Heart left ventricle (tissue), 13 donors: Measurements from ENCODE around the gene NOXA1.
A peak's percentile ranks its signal among the peaks of the same experiment; 100 is the strongest.

Experiments used
- POLR2A ChIP-seq, 2 donors: fragments of 450-650 bp; IDR thresholded peaks; one replicate each; pipeline ENCODE4 v1.6.1; 2017; ENCODE audit warnings: antibody characterized with exemption in 2 of 2, mild to moderate bottlenecking in 2 of 2, moderate library complexity in 2 of 2
- TF ChIP-seq, protein P1 (sequence below), 12 donors: fragments of 200-600 bp; sonication (generic) in 4 of 12; IDR thresholded peaks; one replicate each; pipeline versions ENCODE4 v1.5.0 to v1.8.0; 2018 to 2022; ENCODE audit warnings: antibody characterized with exemption in 12 of 12, mild to moderate bottlenecking in 5 of 12
- donor health status: ischemic (EF 13 %, LVEDD 7.1; RV severe dilation, severe dysfunction).
- donor health status: DM: no; HTN: yes; CAD: no.
- donor health status: DM: no; HTN: no; CAD: no.
- donor health status: ischemic (EF 25% LVEDD 6.9; RV normal size, moderate dysfunction).
- donor health status: ischemic (EF 25% LVEDD 5.7; RV mildly dilated, moderate dysfunction).
- donor health status: ischemic (EF 35%, LVEDD 5.7; RV mildly dilated, moderate dysfunction).
- donor health status: nonischemic (EF 11% LVEDD 7.7; RV severe dilation, severe dysfunction).
- donor health status: DM: yes; HTN: yes; CAD: no.
- donor health status: PGD.
- donor health status: ischemic (EF 29% LVEDD 5.4; RV normal size, mild dysfunction).
- donor health status: nonischemic (EF 23%, LVEDD 6.1; RV moderate dilation, normal function).

DNA sequence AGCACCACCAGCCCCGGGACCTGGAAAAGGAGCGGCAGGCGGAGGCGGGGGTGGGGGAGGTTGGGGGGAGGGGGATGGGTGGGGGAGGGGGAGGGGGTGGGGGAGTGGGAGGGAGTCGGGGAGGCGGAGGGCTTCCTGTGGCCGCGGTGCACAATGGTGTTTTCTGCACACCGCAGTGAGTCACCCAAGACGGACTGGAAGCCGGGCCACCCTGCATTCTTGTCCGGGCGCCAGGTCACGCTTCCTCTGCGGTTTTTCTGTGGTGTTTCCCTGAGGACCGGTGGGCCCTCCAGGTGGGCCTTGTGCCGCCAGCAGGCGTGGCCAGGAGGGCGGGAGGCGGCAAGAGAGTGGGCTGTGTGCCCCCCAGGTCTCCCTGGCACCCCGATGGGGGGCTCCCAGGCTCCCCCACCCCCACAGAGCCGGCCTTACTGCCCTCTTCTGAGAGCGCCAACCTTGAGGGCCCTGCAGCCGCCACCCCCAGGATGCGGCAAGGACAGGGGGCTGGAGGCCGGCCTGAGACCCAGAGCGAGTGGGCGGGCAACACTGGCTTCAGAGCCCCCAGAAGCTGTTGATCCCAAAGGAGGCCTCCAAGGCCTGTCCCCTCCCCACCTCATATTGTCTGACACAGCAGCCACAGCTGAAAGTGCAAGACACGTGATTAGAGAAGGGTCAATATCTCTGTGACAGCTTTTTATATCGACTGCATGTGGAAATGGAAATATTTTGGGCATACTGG, 11.4 kb upstream of the NOXA1 start:
- TF ChIP-seq, protein P1, sequence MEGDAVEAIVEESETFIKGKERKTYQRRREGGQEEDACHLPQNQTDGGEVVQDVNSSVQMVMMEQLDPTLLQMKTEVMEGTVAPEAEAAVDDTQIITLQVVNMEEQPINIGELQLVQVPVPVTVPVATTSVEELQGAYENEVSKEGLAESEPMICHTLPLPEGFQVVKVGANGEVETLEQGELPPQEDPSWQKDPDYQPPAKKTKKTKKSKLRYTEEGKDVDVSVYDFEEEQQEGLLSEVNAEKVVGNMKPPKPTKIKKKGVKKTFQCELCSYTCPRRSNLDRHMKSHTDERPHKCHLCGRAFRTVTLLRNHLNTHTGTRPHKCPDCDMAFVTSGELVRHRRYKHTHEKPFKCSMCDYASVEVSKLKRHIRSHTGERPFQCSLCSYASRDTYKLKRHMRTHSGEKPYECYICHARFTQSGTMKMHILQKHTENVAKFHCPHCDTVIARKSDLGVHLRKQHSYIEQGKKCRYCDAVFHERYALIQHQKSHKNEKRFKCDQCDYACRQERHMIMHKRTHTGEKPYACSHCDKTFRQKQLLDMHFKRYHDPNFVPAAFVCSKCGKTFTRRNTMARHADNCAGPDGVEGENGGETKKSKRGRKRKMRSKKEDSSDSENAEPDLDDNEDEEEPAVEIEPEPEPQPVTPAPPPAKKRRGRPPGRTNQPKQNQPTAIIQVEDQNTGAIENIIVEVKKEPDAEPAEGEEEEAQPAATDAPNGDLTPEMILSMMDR (IDR thresholded peaks at IDR 0.05): no peak
- TF ChIP-seq POLR2A (IDR thresholded peaks at IDR 0.05): peak in 1 of 2 donors; percentile 9
